HT1080 (cell line): ENCODE measurements around the gene SLC8B1. TPM values are rescaled to one million over a fixed set of nuclear protein-coding genes. Genes with fewer than 3 reads are reported as not detected.

Experiments
- DNase-seq: peaks from one replicate; pipeline ENCODE4 v3.0.0-alpha.2; 2015; ENCODE audit warnings: low read depth
- total RNA-seq: library from RNA; depleted of rRNA; stranded (reverse); fragments of >200 nt; shearing (Covaris generic); gene quantifications from 2 replicates; pipeline ENCODE4 v1.2.3, GENCODE V29; 2014

The SLC8B1 gene
- total RNA-seq, 1 experiment from 2014 or later: 9.2 TPM

- DNase-seq: no peak
Observed at GRCh38 chr12:113296557-113297213, 38.2 kb downstream of the SLC8B1 start.

- DNase-seq: no peak
Observed at GRCh38 chr12:113295886-113296556, 38.9 kb downstream of the SLC8B1 start.

GRCh38 chr12:113293100-113293499 lies 41.8 kb downstream of the SLC8B1 start:
- no peak for DNase-seq

- DNase-seq: no peak
Observed at GRCh38 chr12:113292547-113292946, 42.4 kb downstream of the SLC8B1 start.

GRCh38 chr12:113292091-113292490 lies 42.8 kb downstream of the SLC8B1 start:
- DNase-seq: no peak

- no peak for DNase-seq
Observed at GRCh38 chr12:113291586-113291985, 43.3 kb downstream of the SLC8B1 start.

GRCh38 chr12:113290506-113290905 lies 44.4 kb downstream of the SLC8B1 start:
- no peak for DNase-seq

- no peak for DNase-seq
Observed at GRCh38 chr12:113289361-113289760, 45.5 kb downstream of the SLC8B1 start.

GRCh38 chr12:113287899-113288282 lies 47.0 kb downstream of the SLC8B1 start:
- no peak for DNase-seq

- DNase-seq: no peak
Observed at GRCh38 chr12:113287146-113287898, 47.6 kb downstream of the SLC8B1 start.

GRCh38 chr12:113286712-113287111 lies 48.2 kb downstream of the SLC8B1 start:
- DNase-seq: no peak

- no peak for DNase-seq
Observed at GRCh38 chr12:113285679-113286610, 49.0 kb downstream of the SLC8B1 start.

GRCh38 chr12:113284751-113285150 lies 50.2 kb downstream of the SLC8B1 start:
- no peak for DNase-seq

- DNase-seq: no peak
Observed at GRCh38 chr12:113278633-113279032, 56.3 kb downstream of the SLC8B1 start.

GRCh38 chr12:113278141-113278540 lies 56.8 kb downstream of the SLC8B1 start:
- no peak for DNase-seq

GRCh38 chr12:113277511-113277910 lies 57.4 kb downstream of the SLC8B1 start:
- DNase-seq: no peak

GRCh38 chr12:113276946-113277500 lies 57.9 kb downstream of the SLC8B1 start:
- no peak for DNase-seq

GRCh38 chr12:113276306-113276705 lies 58.6 kb downstream of the SLC8B1 start:
- no peak for DNase-seq

GRCh38 chr12:113274848-113275247 lies 60.1 kb downstream of the SLC8B1 start:
- DNase-seq: no peak

- DNase-seq: no peak
Observed at GRCh38 chr12:113273053-113273725, 61.7 kb downstream of the SLC8B1 start.
